Measurements from ENCODE around the gene AFF1.

Gene AFF1

DNA sequence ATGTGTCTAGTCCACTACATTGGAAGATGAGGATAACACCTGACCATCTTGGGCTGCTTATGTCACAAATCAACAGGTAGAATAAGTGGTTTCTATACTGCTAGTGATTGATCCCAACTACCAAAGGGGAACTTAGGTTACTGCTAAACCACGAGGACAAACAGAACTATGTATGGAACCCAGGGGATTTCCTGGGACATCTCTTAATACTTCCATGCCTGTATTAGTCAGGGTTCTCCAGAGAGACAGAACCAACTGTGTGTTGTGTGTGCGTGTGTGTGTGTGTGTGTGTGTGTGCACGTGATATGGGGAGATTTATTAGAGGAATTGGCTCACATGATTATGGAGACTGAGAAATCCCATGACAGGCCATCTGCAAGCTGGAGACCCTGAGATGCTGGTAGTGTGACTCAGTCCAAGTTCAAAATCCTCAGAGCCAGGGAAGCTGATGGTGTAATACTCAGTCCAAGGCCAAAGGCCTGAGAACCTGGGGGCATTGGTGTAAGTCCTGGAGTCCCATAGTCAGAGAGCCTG, 16.2 kb upstream of the AFF1 start:
- H3K27ac ChIP-seq, result no peak overlapping the region

DNA sequence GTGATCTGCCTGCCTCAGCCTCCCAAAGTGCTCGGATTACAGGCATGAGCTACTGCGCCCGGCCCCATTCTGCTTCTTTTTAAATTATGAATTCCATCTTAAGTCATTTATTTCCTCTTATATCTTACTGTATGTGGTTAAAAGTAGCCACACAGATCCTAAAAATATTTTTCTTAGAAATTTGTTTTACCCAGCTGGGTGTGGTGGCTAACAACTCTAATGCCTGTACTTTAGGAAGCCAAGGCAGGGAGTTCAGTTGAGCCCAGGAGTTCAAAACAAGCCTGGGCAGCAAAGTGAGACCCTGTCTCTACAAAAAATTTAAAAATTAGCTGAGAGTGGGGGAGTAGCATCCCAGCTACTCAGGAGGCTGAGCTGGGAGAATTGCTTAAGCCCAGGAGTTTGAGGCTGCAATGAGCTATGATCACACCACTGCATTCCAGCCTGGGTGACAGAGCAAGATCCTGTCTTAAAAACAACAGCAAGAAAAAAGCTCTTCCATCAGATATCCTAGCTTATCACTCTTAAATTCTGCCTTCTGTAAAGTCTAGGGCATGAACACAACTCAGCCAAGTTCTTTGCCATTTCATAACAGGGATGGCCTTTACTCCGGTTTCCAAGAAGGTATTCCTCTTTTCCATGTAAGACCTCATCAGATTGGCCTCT, 15.1 kb upstream of the AFF1 start:
- DNase-seq (ENCODE audit: low read depth, low spot score), result no peak
- H3K27ac ChIP-seq, result peak overlapping the region; percentile 14

More for the DNA sequence above, 16.2 kb upstream of the AFF1 start:
- no peak for DNase-seq (ENCODE audit: low read depth, low spot score)

DNA sequence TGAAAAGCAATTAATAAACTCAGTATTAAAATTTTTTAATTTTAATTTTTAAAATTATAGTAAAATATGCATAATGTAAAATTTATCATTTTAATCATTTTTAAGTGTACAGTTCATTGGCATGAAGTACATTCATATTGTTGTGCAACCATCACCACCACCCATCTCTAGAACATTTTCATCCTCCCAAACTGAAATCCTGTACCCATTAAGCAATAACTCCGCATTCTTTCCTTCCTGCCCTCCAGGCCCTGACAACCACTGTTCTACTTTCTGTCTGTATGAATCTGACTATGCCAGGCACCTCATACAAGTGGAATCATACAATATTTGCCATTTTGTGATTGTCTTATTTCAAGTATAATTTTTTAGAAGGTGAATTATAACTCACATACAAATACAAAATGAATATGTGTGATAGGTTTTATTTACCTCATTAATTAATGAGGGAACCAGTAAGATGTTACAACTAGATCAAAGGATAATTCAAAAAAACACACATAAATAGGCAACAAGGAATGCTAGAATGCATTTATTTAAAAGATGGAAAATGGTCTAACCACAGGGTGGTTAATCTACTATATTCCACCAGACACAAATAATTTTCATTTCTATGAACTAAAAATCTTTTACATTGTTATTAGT, 13.1 kb upstream of the AFF1 start:
- no peak for DNase-seq (ENCODE audit: low read depth, low spot score)
- H3K27ac ChIP-seq, result peak overlapping the region; percentile 54

DNA sequence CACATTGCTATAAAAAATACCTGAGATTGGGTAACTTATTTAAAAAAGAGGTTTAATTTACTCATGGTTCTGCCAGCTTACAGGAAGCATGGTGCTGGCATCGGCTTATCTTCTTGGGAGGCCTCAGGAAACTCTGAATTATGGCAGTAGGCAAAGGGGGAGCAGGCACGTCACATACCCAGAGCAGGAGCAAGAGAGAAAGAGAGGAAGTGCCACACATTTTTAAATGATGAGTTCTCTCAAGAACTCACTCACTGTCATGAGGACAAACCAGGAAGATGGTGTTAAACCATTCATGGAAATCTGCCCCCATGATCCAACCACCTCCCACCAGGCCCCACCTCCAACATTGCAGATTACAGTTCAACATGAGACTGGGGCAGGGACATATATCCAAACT, 10.0 kb upstream of the AFF1 start:
- peak overlapping the region; percentile 97 for H3K27ac ChIP-seq
- no peak for DNase-seq (ENCODE audit: low read depth, low spot score)

DNA sequence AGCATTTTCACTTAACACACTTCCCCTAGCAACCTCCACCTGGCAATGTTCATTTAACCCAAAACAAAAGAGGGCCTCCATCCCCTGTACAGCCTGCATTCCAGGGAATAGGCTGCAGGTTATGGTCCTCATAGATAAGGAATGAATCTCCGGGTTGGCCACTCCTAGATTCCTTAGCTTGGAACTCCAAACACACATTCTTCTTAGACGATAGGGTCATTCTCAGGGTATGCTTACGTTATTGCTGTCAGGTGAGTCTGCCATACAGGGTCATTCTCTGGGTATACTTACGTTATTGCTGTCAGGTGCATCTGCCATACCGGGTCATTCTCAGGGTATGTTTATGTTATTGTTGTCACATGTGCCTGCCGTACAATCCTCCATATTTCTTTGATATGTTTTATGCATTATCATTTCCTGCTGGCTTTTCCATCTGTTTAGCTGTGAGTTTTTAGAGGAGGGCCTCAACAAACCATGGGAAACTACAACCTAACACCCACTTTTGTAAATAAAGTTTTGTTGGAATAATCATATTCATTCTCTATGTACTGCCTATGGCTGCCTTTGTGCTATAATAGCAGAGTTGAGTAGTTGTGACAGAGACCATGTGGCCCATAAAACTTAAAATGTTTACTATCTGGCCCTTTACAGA, 8.2 kb upstream of the AFF1 start:
- H3K27ac ChIP-seq, result peak overlapping the region; percentile 97
- DNase-seq (ENCODE audit: low read depth, low spot score), result peak; percentile 75

DNA sequence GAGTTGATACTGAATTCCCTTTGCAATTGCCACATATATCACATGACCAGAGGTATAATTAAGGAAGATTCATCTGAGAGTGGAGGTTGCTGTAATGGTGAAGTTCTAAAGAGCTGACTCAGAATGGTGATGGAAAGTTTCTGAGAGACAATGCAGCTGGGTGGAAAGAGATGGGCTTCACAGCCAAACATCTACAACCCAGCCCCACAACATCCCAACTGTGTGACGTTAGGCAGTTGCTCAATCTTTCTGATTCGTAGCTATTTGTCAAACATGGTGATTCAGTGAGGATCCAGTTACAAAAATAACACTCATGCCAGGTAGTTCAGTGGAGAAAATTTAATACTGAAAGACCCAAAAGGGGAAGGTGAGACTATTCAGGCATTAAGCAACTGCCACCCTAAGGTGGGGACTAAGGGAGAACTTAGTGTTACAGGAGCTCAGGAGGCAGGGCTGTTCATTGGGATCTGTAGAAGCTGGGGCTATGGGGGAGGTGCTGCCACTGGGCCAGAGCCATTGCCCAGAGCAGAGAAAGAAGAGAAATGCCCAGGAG, 6.9 kb upstream of the AFF1 start:
- peak; percentile 98 for DNase-seq (ENCODE audit: low read depth, low spot score)
- peak overlapping the region; percentile 97 for H3K27ac ChIP-seq

DNA sequence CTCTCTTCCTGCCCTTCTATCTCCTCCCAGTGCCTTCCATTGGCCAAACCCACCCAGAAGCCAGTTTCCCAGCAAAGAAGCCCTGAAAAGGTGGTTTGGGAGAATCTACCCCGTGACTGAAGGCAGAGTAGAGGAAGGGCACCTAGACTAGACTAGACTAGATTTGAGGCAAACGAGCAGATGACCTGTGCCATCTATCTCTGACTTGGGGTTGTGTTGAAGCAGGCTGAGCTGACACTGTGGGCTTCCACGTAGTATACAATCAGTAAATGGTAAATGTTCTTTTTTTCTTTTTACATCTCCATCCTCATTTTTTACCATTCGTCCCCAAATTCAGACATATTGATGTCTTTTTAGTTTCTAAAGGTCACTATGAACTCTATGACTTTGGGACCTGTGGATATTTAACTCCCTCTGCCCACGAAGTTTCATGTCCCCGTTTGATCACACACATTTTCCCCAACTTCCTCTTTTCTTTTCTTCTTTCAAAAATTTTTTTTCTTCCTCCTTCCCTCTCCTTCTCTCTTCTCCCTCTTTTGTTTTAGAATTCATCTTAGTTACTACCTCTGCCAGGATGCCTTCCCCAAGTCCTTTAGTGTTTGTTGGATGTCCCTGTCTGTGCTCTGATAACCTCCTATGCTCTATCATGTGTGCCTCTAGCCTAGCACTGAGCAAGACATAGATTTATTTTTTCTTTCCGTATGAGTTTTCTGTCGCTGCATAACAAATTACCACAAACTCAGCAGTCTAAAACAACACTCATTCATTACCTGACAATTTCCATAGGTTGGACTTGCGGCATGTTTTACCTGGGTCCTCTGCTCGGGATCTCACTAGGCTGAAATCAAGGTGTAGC, 6.2 kb upstream of the AFF1 start:
- DNase-seq (ENCODE audit: low read depth, low spot score), result no peak
- H3K27ac ChIP-seq, result peak overlapping the region; percentile 97

DNA sequence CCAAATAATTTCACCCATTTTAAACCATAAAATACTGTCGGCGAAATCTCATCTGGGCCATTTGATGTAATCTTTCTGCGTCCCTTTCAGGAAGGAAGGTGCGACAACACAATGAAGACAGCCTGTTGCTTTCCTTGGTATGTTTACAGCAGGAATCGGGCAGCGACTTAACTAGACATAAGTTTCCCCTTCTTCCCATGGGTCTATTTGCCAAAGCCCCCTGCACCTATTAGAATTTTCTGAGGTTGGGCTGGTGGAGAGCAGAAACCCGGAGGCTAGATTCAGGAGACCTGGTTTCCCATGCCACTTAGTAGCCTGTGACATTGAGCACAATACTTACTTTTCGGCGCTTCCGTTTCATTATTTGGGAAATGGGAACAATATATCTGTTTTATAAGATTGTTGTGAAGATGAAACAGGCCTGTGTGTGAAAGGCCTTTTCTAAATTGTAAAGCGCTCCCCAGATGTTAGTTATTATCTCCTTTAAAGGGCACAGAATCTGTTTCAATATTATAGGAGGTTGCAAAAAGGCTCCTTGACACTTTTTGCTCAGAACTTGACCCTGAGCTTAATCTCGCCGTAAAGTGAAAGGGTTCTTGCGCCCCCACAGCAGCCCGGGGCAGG, 552 bp upstream of the AFF1 start:
- H3K27ac ChIP-seq, result peak overlapping the region; percentile 98
- DNase-seq (ENCODE audit: low read depth, low spot score), result no peak

DNA sequence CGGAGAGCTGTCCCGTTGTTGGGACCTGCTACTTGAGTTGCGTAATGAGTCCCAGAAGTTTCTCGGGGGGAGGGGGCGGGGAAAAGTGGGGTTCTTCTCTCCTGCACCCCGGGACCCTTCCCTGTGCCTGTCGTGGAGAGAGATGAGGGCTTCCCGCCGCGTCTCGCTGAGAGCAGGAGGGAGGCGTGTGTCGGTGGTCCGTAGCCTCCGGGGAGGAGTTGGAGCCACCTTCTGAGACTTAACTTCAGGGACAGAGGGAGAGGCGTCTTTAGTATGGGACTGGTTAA, 698 bp downstream of the AFF1 start:
- DNase-seq (ENCODE audit: low read depth, low spot score), result no peak
- peak overlapping the region; percentile 98 for H3K27ac ChIP-seq

DNA sequence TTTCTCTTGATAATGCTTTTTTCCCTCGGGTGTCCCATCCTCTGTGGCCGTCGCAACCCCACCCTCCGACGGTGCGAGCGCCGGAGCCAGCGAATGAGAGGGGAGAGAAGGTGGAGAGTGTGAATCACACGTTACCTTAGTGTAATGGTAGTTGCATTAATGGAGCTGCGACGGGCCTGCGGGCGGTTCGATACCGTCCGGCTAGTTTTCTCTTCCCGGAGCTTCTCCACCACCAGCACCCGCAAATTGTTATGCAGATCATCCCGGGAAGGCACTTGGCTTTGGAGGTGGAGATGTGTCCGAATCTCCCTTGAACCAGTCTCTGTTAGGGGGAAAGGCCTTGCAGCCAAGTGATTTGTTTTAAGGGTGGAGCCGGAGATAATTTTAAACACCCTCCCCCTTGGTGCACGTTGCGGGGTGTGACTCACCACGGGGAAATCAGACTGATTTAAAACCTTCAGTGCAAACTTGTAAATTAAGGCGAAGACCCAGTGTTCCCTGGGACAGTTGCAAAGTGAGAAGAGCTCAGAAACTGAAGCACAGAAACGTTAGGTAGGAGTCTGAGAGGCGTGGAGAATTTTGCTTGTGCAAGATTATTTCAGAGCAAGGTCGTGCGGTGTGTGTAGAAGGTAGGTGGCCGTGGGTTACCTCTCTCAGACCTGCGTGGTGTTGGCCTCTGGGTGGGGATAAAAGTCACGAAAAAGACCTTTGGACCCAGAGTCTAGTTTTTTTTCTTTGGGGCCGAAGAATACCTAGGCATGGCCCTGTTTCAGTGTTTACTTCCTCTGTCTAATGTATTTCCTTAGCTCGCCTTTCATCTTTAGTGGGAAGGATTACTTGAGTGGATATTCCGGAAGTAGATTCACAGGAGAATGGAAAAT, 1.3 kb downstream of the AFF1 start:
- peak overlapping the region; percentile 98 for H3K27ac ChIP-seq
- no peak for DNase-seq (ENCODE audit: low read depth, low spot score)

DNA sequence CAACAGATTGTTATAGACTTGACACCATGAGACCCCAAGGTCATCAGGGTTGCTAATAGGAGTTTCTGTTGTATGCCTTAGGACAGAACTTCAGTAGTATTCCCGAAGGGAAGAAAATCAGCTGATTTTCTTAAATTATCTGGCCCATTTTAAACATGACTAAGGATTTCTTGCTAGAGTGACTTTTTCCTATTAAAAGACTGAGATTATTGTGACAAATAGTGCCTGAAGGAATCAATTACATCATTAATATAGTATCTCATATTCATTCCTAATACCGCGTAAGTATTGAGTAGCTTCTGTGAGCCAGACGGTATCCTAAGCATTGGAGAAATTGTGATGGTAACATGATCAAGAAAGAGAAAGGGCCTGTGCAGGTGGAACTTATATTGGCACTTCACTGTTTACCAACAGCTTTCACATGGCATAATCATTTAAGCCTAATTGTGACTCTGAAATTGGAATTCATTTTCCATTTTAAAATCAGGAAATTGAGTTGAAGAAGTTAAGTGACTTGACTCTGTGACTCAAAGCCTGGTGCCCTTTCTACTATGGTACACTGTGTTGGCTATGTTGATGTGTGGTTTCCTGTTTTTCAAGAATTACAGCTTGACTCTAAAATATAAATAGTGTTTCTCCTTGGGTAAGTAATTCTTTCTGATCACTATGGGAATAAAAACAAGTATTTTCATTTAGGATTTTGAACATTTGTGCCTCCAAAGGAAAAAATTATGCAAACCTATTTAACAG, 4.1 kb downstream of the AFF1 start:
- no peak overlapping the region for H3K27ac ChIP-seq
- no peak for DNase-seq (ENCODE audit: low read depth, low spot score)

DNA sequence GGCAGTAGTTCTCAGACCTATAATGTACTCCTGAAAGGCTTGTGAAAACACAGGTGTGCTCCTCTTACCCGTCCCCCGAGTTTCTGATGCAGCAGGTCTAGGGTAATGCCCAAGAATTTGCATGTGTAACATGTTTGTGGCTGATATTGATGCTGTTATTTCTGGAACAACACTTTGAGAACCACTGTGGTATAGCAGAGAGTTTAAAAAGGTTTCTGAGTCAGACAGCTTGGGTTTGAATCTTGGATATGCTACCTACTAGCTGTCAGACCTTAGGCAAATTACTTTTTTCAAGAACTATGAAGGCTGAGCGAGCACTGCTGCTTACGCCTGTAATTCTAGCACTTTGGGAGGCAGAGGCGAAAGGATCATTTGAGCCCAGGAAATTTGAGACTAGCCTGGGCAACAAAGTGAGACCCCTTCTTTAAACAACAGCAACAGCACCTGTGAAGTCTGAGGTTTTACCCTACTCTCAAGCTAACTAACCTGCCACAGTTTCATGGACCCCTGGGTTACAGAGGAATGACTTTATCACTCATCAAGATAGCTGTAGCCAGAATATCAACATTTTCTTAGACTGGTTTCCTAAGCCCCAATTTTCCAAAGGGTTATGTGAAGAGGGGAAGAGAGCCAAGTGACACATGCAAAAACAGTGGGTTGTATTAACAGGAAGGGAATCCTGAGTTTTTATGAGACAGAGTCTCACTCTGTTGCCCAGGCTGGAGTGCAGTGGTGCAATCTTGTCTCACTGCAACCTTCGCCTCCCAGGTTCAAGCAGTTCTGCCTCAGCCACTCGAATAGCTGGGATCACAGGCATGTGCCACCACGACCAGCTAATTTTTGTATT, 5.1 kb downstream of the AFF1 start:
- DNase-seq (ENCODE audit: low read depth, low spot score), result no peak
- no peak overlapping the region for H3K27ac ChIP-seq

DNA sequence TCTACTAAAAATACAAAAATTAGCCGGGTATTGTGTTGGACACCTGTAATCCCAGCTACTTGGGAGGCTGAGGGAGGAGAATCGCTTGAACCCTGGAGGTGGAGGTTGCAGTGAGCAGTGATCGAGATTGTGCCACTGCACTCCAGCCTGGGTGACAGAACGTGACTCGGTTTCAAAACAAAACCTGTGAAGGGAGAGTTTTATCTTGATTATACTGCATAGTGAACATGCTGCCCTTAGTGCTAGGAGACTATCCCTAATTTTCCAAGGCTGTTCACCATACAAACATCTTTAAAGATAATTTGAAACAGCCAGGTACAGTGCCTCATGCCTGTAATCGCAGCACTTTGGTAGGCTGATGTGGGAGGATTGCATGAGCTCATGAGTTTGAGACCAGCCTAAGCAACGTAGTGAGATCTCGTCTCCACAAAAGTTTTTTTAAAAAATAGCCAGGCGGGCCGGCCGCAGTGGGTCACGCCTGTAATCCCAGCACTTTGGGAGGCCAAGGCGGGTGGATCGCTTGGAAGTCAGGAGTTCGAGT, 6.2 kb downstream of the AFF1 start:
- no peak for DNase-seq (ENCODE audit: low read depth, low spot score)
- H3K27ac ChIP-seq, result no peak overlapping the region

DNA sequence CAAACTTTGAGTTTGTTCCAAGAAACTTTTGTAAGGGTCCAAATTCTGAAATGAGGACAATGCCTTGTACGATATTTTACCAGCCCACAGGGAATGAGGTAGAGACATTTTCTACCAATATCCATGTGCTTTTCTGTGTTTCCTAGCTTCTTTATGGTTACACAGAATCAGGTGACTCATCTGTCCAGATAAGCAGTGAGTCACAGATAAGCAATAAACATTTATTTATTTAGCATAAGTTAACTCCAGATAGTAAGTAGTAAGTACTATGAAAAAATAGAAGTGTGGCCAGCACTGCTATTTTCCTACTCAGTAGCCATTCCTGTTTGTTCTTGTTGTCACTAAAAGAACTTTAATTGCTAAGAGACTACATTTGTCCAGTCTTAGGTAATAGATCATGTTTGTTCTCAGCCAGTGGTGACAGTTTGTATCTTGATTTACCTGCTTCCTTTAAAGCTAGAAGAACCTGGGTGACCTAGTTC, 7.4 kb downstream of the AFF1 start:
- DNase-seq (ENCODE audit: low read depth, low spot score), result no peak
- no peak overlapping the region for H3K27ac ChIP-seq

DNA sequence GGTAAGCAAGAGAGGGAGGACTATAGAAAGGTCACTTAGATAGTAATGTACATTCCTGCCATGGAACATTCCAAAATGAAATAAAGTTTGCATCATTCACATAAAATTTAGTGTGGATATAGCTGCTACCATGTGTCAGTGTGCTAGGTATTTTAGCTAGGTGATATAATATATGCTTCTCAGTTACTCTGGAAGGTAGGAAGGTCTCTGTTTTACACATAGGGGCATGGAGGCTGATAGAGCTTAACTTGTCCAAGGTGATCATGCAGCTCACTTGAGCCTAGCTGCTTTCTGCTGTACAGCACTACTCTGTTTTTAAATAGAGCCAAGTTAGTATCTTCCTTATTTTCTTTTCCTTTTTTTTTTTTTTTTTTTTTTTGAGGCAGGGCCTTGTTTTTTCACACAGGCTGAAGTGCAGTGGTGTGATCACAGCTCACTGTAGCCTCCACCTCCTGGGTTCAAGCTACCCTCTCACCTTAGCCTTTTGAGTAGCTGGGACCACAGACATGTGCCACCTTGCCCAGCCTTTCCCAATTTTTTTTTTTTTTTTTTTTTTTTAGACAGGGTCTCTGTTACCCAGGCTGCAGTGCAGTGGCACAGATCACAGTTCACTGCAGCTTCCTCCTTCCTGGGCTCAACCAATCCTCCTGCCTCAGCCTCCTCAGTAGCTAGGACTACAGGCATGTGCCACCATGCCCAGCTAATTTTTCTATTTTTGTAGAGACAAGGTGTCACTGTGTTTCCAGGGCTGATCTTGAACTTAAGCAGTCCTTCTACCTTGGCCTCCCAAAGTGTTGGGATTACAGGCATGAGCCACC, 10.4 kb downstream of the AFF1 start:
- H3K27ac ChIP-seq, result no peak overlapping the region
- no peak for DNase-seq (ENCODE audit: low read depth, low spot score)

DNA sequence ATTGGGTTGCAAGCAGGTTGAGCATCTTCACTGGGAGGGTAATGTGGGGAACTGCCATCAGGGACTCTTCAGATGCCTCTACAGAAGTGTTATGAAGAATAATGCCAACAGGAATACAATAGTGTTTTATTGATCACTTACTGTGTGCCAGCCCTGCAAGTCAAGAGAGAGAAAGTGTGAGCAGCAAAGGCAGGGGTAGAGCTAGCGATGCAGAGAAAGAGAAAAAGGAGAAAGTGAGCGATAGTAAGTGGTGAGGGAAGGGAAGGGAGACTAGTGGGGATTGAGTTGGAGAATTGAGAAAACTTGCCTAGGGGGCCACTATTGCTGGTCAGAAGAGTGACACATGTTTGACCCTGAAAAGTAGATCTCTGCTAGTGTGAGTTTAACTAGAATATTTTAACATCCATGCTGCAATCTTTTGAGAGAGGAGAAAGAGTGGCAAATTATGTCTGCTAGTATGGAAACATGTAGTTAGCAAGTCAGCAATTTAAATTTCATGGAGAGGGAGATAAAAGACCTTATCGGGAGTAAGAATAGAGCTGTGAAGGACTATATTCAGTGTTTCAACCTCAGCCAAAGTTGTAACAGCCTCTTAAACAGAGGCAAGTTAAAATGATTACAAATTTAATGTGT, 12.2 kb downstream of the AFF1 start:
- no peak for DNase-seq (ENCODE audit: low read depth, low spot score)
- H3K27ac ChIP-seq, result no peak overlapping the region
